ENCODE measurements around the gene MAPRE3.

The MAPRE3 gene

GRCh38 chr2:27071990-27072830 is 101.8 kb downstream of the MAPRE3 start:
- no peak for DNase-seq

- DNase-seq, result no peak
Measured at GRCh38 chr2:27072920-27073319, 102.5 kb downstream of the MAPRE3 start.

GRCh38 chr2:27073782-27074181 is 103.3 kb downstream of the MAPRE3 start:
- DNase-seq, result no peak

GRCh38 chr2:27074738-27075565 is 104.5 kb downstream of the MAPRE3 start:
- peak; percentile 59 to 73 for DNase-seq

GRCh38 chr2:27075566-27075871 is 105.1 kb downstream of the MAPRE3 start:
- DNase-seq, result peak in 1 of 2 donors; percentile 40

- DNase-seq, result peak in 1 of 2 donors; percentile 50
Measured at GRCh38 chr2:27076323-27076722, 105.9 kb downstream of the MAPRE3 start.

All from inflammatory macrophage (primary cell).